GM12892 (cell line): ENCODE results near the gene EIF1.
A peak's percentile ranks its signal among the peaks of the same experiment; 100 is the strongest.

ENCODE experiments used
- DNase-seq: peaks from one replicate; pipeline ENCODE4 v3.0.0; 2011; ENCODE audit not compliant: insufficient read length
- FAIRE-seq: peaks from 2 replicates; lab custom pipeline; 2011; peaks lifted over from hg19 to GRCh38; lab: Jason Lieb, UNC
- POLR2A ChIP-seq: IDR thresholded peaks from 2 replicates; pipeline ENCODE4 v1.6.1; 2011; ENCODE audit warnings: low read depth, low read length, control low read depth
- POLR2AphosphoS5 ChIP-seq: IDR thresholded peaks from 2 replicates; pipeline ENCODE4 v1.6.1; 2011; ENCODE audit warnings: low read depth, low read length, control low read depth
- TAF1 ChIP-seq: IDR thresholded peaks from 2 replicates; pipeline ENCODE4 v1.6.1; 2011; ENCODE audit warnings: low read depth, mild to moderate bottlenecking, control low read depth, low read length, borderline replicate concordance

EIF1 gene

DNA sequence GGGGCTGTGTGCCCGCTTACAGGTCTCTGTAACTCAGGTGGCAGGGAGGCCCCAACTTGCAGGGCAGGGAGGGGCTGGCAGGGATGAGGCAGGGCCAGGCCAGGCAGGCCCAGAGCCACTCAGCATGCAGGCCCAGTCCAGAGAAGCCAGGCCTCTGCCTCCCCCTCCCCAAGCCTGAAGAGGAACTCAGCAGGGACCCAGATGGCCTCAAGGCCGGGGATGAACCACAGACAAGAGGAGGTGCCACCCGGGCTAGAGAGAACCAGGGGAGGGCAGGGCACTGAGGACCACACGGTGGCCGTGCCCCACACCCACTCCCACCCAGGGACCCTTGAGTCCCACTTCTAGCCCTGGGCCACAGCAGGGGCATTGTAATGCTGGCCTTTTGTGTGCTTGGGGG is 29.8 kb upstream of the EIF1 start:
- FAIRE-seq (no peak), DNase-seq (no peak)
- no peak for TF ChIP-seq POLR2AphosphoS5
- TF ChIP-seq TAF1, result no peak
- TF ChIP-seq POLR2A, result no peak

DNA sequence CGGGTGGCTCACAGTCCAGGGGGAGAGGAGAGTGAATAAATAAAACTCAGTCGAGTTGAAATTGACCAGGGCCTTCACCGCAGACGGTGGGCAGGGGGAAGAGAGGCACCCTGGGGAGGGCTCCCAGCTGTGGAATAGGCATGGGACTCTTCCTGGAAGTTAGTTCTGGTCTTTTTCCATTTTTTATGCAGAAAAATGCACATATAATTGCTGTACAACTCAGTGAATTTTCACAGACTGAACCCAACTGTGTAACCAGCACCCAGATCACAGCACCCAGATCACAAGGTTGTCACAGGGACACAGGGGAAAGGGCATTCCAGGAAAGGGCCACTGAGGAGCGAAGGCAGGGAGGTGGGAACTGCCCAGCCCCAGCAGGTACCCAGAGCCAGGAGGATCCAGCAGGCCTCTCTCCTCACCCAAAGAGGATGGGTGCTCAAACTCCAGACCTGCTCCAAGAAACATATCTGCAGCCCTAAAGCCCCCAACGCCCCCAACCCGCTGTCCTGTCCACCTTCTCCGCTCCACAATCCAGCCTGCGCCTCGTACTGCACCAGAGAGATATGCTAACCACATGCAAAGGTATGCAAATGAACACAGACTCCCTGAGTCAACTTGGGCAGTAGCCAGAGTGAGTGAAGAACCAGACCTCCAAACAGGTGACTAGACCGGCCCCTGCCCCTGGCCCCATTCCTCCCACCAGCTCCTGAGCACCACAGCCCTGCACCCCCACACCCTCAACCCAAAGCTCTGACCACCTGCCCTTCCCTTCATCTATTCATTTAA is 29.1 kb upstream of the EIF1 start:
- TF ChIP-seq TAF1 (no peak), POLR2AphosphoS5 (no peak), POLR2A (no peak)
- no peak for FAIRE-seq
- no peak for DNase-seq

DNA sequence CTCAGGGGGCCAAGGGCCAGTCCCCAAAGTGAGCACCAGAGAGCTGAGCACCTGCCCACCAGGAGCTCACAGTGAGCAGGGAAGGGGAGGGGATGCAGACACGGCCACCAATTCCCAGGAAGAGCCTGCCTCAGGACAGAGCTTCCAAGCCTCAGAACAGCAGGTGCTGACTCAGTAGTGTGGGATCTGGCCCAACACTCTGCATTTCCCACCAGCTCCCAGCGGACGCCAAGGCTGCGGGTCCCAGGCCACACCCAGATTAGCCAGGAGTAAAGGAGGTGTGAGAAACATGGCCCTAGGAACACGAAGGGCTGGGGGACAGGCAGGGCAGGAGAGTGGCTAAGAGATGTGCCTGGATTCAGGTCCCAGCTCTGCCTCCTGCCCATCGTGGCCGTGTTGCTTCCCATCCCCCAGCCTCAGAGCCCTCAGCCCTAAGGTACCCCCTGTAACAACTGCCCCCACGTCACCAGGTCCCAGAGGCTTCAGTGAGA is 28.4 kb upstream of the EIF1 start:
- no peak for FAIRE-seq
- TF ChIP-seq POLR2AphosphoS5, result no peak
- no peak for DNase-seq

DNA sequence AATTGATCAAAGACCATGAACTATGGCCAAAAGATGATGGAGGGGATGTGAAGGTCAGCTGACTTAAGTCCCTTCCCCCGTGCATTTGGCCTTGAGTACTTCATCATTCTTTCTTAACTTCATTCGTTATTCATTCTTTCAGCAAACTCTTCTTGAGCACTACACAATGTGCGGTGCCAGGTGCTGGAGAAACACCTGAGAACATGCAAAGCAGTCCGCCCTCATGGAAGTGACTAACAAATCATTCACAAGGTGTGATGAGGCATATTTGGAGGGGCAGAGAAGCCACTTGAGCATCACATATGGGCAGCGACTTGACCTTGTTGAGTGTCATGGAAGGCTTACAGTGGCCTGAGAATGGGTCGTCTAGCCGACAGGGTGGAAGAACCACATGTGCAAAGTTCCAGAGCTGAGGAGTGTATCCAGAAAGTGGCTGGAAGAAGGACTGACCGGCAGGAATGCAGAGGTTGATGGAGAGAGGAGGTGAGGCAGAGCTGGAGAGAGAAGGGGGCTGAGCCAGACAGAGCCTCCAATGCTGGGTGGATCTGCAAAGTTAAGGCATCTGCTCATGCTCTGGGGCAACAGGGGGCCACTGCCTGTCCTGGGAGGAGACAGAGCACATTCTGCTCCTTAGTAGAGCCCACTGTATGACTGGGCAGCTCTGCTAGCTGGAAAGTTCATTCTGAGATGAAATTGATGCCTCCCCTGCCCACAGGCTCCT is 25.1 kb upstream of the EIF1 start:
- TF ChIP-seq POLR2A, result no peak
- TF ChIP-seq TAF1, result no peak
- no peak for TF ChIP-seq POLR2AphosphoS5
- FAIRE-seq, result no peak
- no peak for DNase-seq

DNA sequence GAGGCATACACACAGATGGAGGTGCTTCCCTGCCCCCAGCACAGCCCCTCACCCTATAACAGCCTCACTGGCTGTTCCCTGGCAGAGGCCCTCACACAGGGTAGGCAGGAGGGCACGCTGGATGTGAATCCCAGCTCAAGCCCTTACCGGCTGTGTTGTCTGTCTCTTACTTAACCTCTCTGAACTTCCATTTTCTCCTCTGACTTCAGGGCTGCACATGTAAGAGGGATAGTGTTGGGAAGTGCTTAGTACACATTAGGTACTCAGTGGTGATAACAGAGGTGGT is 24.6 kb upstream of the EIF1 start:
- DNase-seq (no peak), FAIRE-seq (no peak)

DNA sequence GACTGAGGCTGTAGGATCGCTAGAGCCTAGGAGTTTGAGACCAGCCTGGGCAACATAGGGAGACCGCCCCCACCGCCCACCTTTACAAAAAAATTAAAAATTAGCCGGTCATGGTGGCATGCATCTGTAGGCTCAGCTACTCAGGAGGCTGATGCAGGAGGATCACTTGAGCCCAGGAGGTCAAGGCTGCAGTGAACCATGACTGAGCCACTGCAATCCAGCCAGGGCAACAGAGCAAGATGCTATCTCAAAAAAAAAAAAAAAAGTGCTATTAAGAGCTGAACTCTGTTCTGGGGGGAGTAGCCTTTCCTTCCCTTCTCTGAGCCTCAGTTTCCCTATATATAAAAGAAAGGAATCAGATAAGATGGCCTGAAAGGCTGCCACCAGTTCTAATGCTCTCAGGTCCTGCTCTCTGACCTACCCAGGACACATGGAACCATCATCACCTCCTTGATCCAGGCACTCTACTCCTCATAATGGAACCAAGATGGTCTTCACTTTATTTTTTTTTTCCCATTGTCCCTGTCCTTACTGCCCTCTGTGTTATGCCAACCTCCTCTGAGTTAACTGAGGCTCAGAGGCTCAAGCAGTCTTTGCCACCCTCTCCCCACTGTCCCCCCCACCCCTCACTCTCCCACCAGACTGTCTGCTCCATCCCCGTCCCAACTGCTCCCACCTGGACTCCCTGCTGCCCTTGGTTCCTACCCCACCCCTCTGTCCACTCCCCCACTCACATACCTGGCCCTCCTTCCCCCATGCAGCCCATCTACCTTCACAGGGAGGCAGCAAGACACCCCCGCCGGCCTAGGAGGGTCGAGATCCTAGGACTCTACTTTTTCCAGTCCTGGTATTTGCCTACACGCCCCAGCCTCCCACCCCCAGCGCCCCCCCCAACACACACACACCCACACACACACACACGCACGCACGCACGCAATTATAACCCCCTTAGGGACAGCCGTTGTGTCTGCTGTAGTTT is 23.8 kb upstream of the EIF1 start:
- no peak for TF ChIP-seq POLR2A
- TF ChIP-seq POLR2AphosphoS5, result no peak
- no peak for TF ChIP-seq TAF1
- FAIRE-seq, result no peak
- no peak for DNase-seq

More for the DNA sequence above, 24.6 kb upstream of the EIF1 start:
- TF ChIP-seq TAF1, result no peak
- no peak for TF ChIP-seq POLR2A
- no peak for TF ChIP-seq POLR2AphosphoS5

DNA sequence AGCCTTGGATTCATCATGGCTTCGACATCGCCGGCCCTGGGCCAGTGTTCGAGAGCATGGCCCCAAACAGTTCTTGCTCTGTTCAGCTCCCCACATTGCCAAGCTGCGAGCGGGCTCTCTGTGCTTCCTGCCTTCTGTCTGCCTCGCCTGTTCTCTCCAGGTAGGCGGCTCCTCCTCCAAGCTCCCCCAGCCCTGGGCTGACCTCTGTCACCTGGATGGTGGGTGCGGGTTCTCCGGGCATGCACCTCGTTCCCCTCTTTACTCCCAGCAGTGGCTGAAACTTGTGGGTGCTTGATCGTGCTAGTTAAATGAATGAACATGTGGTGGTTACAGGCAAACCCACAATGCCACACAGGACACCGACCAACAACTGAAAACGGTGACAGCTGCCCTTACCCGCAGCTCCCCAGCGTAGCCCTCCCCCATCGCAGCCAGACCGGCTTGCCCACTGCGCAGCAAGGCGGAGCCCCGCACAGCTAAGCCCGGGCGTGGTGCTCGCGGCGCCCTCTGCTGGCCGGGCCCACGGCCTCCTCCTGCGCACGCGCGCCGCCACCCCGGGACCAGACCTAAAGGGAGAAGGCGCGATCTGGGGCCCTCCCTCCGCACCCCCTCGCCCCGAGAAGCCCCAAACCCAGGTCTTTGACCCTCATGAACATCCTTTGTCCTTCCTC is 23.0 kb upstream of the EIF1 start:
- TF ChIP-seq TAF1, result no peak
- no peak; the same call in 1 of the 2 replicates for TF ChIP-seq POLR2A
- TF ChIP-seq POLR2AphosphoS5, result no peak
- peak; percentile 93 for FAIRE-seq
- DNase-seq, result peak; percentile 94

DNA sequence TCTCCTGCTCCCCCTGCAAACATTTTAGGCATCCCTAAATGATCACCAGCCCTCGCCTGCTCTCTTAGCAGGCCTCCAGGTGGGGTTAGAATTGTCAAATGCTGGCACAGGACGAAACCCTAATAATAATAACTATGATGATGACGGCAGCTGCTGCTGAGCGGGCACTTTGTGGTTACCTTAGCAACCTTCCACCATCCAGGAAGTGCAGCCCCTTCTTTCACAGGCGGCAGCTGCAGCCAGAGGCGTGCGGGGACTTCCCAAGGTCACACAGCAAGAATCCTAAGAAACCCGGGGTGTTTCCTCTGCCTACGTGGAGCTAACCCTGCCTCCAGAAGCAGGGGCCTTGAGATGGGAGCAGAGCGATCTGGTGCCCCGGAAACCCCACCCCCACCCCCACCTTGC is 22.4 kb upstream of the EIF1 start:
- FAIRE-seq, result no peak
- DNase-seq, result no peak
- TF ChIP-seq POLR2A, result no peak; the same call in 1 of the 2 replicates
- no peak for TF ChIP-seq TAF1
- no peak for TF ChIP-seq POLR2AphosphoS5

DNA sequence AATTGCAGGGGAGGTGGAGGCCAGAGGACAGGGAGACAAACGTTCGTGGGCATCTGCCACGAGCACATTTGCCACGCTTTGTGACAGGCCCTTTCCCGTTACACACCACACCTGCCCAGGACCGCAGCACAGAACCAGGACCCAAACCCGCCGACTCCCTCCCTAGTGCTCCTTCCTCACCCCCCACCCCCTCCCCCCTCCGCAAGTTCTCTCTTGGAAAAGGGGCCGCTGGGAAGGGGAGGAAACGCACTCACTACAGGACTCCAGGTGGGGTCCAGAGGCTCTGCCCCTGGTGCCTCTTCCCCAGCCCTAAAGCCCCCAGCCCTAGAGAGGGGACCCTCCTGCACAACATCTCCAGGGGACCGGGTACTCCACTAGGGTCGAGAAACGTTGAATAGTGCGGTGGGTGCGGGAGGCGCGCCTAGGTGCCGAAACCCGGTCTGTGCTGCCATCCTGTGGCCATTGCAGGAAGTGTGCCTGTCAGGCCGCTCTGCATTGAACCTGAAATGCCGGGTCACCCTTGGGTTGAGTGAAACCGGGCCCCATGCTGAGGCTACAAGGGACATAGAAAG is 21.9 kb upstream of the EIF1 start:
- DNase-seq, result peak; percentile 80
- FAIRE-seq, result peak; percentile 92
- TF ChIP-seq POLR2AphosphoS5, result no peak
- no peak for TF ChIP-seq TAF1
- TF ChIP-seq POLR2A, result no peak

DNA sequence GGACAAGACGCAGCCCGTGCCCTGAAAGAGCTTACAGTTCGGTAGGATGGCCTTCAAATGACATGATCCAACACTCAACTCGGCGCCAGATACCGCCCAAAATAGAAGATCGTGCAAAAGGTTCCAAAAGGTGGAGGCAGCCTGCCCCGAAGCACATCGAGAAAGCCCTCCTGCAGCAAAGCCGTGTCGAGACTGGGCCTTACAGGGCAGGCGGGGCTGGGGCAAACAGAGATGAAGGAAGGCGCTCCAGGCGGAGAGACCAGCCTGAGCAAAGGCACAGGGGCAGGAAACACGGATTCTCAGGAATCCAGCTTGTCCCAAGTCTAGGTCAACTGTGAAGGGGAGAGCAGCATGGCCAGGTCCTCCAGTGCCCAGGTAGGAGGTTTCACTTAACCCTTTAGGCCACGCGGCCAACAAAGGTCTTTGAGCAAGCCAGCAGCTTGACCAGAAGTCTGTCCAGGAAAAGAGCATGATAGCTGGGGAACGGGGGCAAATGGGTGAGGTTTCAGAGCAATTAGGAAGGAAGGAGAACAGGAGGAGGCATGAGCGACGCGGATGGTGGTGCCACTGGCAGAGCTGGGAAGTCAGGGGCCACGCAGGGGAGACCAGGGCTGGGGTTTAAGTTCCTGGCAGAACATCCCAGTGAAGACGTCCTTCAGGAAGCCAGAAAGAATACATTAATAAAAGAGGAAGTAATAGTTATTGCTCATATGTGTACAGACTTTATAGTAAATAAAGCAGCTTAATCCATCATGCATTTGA is 21.2 kb upstream of the EIF1 start:
- TF ChIP-seq POLR2A (no peak), POLR2AphosphoS5 (no peak), TAF1 (no peak)
- FAIRE-seq, result no peak
- DNase-seq, result no peak
